ENCODE results near the gene FBP1.

The FBP1 gene

DNA sequence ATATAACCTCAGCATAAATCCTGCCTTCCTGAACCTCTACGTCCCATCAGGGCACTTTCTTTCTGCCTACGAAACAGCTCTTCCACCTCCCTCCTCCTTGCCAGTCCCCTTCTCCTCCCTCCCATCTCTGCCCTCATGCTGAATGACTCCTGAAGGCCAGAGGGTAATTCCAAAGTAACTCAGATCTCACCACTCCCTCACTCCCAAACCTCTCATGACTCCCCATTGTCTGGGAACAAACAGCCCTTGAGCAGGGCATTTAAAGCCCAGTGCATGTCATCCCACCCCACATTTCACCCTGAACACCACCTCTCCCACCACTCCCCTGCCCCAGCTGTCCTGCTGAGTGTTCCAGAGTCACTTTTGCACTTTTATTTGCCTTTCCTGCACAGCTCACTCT, 8.9 kb upstream of the FBP1 start:
- H3K79me2 ChIP-seq (ENCODE audit: insufficient read depth, low read length): no peaks in the 10 kb centered on the region
- no peak overlapping the region for H2AFZ ChIP-seq (ENCODE audit: low read length)
- no peak overlapping the region for H3K4me3 ChIP-seq (ENCODE audit: low read length, poor library complexity, severe bottlenecking)
- no peaks in the 10 kb centered on the region for H3K27me3 ChIP-seq (ENCODE audit: insufficient read depth, low read length, poor library complexity, severe bottlenecking)
- H3K9me3 ChIP-seq (ENCODE audit: insufficient read depth, low read depth, low read length): no peaks in the 10 kb centered on the region
- no peaks in the 10 kb centered on the region for H3K4me1 ChIP-seq (ENCODE audit: insufficient read depth, low read length, poor library complexity, severe bottlenecking)
- no peak overlapping the region for H3K9ac ChIP-seq (ENCODE audit: low read depth, low read length, poor library complexity, severe bottlenecking)
- H3F3A ChIP-seq (ENCODE audit: low read depth): no peaks in the 10 kb centered on the region
- no peaks in the 10 kb centered on the region for H4K20me1 ChIP-seq (ENCODE audit: insufficient read depth, low read length, poor library complexity, severe bottlenecking)
- TF ChIP-seq, protein P1, sequence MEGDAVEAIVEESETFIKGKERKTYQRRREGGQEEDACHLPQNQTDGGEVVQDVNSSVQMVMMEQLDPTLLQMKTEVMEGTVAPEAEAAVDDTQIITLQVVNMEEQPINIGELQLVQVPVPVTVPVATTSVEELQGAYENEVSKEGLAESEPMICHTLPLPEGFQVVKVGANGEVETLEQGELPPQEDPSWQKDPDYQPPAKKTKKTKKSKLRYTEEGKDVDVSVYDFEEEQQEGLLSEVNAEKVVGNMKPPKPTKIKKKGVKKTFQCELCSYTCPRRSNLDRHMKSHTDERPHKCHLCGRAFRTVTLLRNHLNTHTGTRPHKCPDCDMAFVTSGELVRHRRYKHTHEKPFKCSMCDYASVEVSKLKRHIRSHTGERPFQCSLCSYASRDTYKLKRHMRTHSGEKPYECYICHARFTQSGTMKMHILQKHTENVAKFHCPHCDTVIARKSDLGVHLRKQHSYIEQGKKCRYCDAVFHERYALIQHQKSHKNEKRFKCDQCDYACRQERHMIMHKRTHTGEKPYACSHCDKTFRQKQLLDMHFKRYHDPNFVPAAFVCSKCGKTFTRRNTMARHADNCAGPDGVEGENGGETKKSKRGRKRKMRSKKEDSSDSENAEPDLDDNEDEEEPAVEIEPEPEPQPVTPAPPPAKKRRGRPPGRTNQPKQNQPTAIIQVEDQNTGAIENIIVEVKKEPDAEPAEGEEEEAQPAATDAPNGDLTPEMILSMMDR (conservative IDR thresholded peaks at IDR 0.05; ENCODE audit: low read length): no peak
- no peak for TF ChIP-seq EZH2phosphoT487 (IDR thresholded peaks at IDR 0.05; ENCODE audit: borderline replicate concordance)
- no peaks in the 10 kb centered on the region for H3K36me3 ChIP-seq (ENCODE audit: insufficient read depth, low read length)
- H3K9me2 ChIP-seq (replicated peaks; ENCODE audit: low read depth, low read length): no peaks in the 10 kb centered on the region
- H3K4me2 ChIP-seq (ENCODE audit: low read depth, low read length, poor library complexity, severe bottlenecking): no peak overlapping the region

DNA sequence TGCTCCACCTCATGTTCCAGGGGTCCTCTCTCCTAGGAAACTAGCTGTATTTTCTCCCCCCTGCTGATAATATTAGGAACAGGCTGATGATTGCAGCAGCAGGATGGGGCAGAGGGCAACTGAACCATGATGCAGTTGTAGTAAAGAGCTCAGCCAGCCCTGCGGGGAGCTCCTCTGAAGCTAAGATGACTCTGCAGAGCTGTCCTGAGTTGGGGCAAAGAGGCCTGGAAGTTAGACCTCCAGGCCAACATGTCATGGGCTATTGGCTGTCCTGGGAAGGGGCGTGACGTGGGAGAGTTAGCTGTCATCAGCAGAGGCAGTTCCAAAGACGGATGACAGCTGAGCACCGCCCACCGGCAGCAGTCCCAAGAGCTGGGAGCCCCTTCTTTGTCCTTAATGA, 6.6 kb upstream of the FBP1 start:
- H3K27me3 ChIP-seq (ENCODE audit: insufficient read depth, low read length, poor library complexity, severe bottlenecking): no peaks in the 10 kb centered on the region
- no peaks in the 10 kb centered on the region for H4K20me1 ChIP-seq (ENCODE audit: insufficient read depth, low read length, poor library complexity, severe bottlenecking)
- no peaks in the 10 kb centered on the region for H3K79me2 ChIP-seq (ENCODE audit: insufficient read depth, low read length)
- no peak overlapping the region for H2AFZ ChIP-seq (ENCODE audit: low read length)
- no peak overlapping the region for H3K4me2 ChIP-seq (ENCODE audit: low read depth, low read length, poor library complexity, severe bottlenecking)
- TF ChIP-seq EZH2phosphoT487 (IDR thresholded peaks at IDR 0.05; ENCODE audit: borderline replicate concordance): no peak
- TF ChIP-seq, protein P1 (conservative IDR thresholded peaks at IDR 0.05; ENCODE audit: low read length): no peak
- no peaks in the 10 kb centered on the region for H3K9me3 ChIP-seq (ENCODE audit: insufficient read depth, low read depth, low read length)
- no peaks in the 10 kb centered on the region for H3F3A ChIP-seq (ENCODE audit: low read depth)
- H3K4me3 ChIP-seq (ENCODE audit: low read length, poor library complexity, severe bottlenecking): no peak overlapping the region
- no peaks in the 10 kb centered on the region for H3K9me2 ChIP-seq (replicated peaks; ENCODE audit: low read depth, low read length)
- H3K9ac ChIP-seq (ENCODE audit: low read depth, low read length, poor library complexity, severe bottlenecking): no peak overlapping the region
- H3K4me1 ChIP-seq (ENCODE audit: insufficient read depth, low read length, poor library complexity, severe bottlenecking): no peaks in the 10 kb centered on the region
- H3K36me3 ChIP-seq (ENCODE audit: insufficient read depth, low read length): no peaks in the 10 kb centered on the region

DNA sequence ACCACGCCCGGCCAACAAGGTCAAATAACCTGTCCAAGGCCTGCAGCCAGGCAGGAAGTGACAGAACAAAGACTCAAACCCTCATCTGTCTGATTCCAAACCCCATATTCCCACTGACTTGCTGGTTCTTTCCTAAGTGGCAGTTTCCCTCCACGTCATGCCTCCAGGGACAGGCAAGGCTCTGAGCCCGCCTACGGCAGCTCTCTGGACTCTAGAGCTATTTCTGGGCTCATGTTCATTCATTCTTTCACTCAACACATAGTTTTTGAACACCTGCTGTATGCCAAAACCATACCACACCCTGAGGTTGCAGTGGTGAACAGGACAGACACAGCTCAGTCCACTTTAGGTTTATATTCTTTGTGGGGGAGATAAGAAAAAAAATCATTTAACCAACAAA, 5.2 kb upstream of the FBP1 start:
- Histone ChIP-seq H3K4me2 (ENCODE audit: low read depth, low read length, poor library complexity, severe bottlenecking) (no peak overlapping the region), H3K27me3 (ENCODE audit: insufficient read depth, low read length, poor library complexity, severe bottlenecking) (no peaks in the 10 kb centered on the region), H3F3A (ENCODE audit: low read depth) (no peaks in the 10 kb centered on the region), H3K4me1 (ENCODE audit: insufficient read depth, low read length, poor library complexity, severe bottlenecking) (no peaks in the 10 kb centered on the region), H4K20me1 (ENCODE audit: insufficient read depth, low read length, poor library complexity, severe bottlenecking) (no peaks in the 10 kb centered on the region), H3K9ac (ENCODE audit: low read depth, low read length, poor library complexity, severe bottlenecking) (no peak overlapping the region), H3K9me2 (replicated peaks; ENCODE audit: low read depth, low read length) (no peaks in the 10 kb centered on the region), H3K4me3 (ENCODE audit: low read length, poor library complexity, severe bottlenecking) (no peak overlapping the region), H3K9me3 (ENCODE audit: insufficient read depth, low read depth, low read length) (no peaks in the 10 kb centered on the region), H3K36me3 (ENCODE audit: insufficient read depth, low read length) (no peaks in the 10 kb centered on the region), H2AFZ (ENCODE audit: low read length) (no peak overlapping the region), H3K79me2 (ENCODE audit: insufficient read depth, low read length) (no peaks in the 10 kb centered on the region)
- TF ChIP-seq, protein P1 (conservative IDR thresholded peaks at IDR 0.05; ENCODE audit: low read length): no peak
- TF ChIP-seq EZH2phosphoT487 (IDR thresholded peaks at IDR 0.05; ENCODE audit: borderline replicate concordance): no peak

All from Loucy (cell line).